Ishikawa (cell line): ENCODE data around the gene SKOR1.

Experiments used
- CREB1 ChIP-seq: IDR thresholded peaks from 2 replicates; pipeline ENCODE4 v1.6.1; 2012; ENCODE audit warnings: low read depth
- EP300 ChIP-seq: IDR thresholded peaks from 2 replicates; pipeline ENCODE4 v1.6.1; 2012; ENCODE audit warnings: borderline replicate concordance
- FOXM1 ChIP-seq: IDR thresholded peaks from 2 replicates; pipeline ENCODE4 v1.6.1; 2012; ENCODE audit warnings: low read depth, borderline replicate concordance
- NFIC ChIP-seq: IDR thresholded peaks from 2 replicates; pipeline ENCODE4 v1.6.1; 2012
- TAF1 ChIP-seq: IDR thresholded peaks from 2 replicates; pipeline ENCODE4 v1.6.1; 2012; ENCODE audit warnings: low read depth, mild to moderate bottlenecking
- TCF12 ChIP-seq: IDR thresholded peaks from 2 replicates; pipeline ENCODE4 v1.6.1; 2012; ENCODE audit warnings: low read depth
- YY1 ChIP-seq: IDR thresholded peaks from 2 replicates; pipeline ENCODE4 v1.6.1; 2012; ENCODE audit warnings: low read depth
- TF ChIP-seq, protein P1 (sequence below): IDR thresholded peaks from 2 replicates; pipeline ENCODE4 v1.6.1; 2012; ENCODE audit warnings: low read depth, mild to moderate bottlenecking
- TF ChIP-seq, protein P2 (sequence below): IDR thresholded peaks from 2 replicates; pipeline ENCODE4 v1.6.1; 2012
- TF ChIP-seq, protein P3 (sequence below): IDR thresholded peaks from 2 replicates; pipeline ENCODE4 v1.6.1; 2012

DNA sequence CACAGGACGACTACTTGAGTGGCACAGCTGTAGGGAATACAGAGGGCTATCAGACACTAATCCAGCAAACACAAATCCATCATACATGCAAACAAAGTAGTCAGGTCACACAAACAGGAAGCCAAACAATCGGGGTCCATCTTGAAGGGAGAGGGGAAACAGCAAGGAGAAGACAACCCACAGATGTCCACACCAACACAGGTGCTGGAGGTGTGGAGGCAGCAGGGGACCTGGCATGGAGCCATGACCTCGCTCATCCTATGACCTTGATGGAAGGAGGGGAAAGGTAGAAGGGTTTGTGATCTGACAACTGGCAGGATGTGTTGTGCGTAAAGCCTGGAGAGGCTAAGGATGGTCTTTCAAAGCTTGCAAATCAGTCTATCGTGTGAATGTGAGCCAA, 39.9 kb upstream of the SKOR1 start:
- TF ChIP-seq, protein P1, sequence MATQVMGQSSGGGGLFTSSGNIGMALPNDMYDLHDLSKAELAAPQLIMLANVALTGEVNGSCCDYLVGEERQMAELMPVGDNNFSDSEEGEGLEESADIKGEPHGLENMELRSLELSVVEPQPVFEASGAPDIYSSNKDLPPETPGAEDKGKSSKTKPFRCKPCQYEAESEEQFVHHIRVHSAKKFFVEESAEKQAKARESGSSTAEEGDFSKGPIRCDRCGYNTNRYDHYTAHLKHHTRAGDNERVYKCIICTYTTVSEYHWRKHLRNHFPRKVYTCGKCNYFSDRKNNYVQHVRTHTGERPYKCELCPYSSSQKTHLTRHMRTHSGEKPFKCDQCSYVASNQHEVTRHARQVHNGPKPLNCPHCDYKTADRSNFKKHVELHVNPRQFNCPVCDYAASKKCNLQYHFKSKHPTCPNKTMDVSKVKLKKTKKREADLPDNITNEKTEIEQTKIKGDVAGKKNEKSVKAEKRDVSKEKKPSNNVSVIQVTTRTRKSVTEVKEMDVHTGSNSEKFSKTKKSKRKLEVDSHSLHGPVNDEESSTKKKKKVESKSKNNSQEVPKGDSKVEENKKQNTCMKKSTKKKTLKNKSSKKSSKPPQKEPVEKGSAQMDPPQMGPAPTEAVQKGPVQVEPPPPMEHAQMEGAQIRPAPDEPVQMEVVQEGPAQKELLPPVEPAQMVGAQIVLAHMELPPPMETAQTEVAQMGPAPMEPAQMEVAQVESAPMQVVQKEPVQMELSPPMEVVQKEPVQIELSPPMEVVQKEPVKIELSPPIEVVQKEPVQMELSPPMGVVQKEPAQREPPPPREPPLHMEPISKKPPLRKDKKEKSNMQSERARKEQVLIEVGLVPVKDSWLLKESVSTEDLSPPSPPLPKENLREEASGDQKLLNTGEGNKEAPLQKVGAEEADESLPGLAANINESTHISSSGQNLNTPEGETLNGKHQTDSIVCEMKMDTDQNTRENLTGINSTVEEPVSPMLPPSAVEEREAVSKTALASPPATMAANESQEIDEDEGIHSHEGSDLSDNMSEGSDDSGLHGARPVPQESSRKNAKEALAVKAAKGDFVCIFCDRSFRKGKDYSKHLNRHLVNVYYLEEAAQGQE = no peak
- TF ChIP-seq NFIC (no peak), TCF12 (no peak), EP300 (no peak), FOXM1 (no peak), CREB1 (no peak), YY1 (no peak), TAF1 (no peak)
- TF ChIP-seq, protein P2, sequence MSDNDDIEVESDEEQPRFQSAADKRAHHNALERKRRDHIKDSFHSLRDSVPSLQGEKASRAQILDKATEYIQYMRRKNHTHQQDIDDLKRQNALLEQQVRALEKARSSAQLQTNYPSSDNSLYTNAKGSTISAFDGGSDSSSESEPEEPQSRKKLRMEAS = no peak
- TF ChIP-seq, protein P3, sequence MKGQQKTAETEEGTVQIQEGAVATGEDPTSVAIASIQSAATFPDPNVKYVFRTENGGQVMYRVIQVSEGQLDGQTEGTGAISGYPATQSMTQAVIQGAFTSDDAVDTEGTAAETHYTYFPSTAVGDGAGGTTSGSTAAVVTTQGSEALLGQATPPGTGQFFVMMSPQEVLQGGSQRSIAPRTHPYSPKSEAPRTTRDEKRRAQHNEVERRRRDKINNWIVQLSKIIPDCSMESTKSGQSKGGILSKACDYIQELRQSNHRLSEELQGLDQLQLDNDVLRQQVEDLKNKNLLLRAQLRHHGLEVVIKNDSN = no peak
